ENCODE data around the gene AHNAK2. TPM values are rescaled to one million over a fixed set of nuclear protein-coding genes. Genes with fewer than 3 reads are reported as not detected.

AHNAK2 gene
- total RNA-seq, 6 experiments from 2014 or later: 50.2 to 76.2 (median 73.7) TPM

GRCh38 chr14:104968541-104969401 is 9.4 kb downstream of the AHNAK2 start:
- peak overlapping the region; percentile 90 for H3K4me3 Mint-ChIP-seq
- peak; percentile 24 for DNase-seq

GRCh38 chr14:104968153-104968527 is 10.0 kb downstream of the AHNAK2 start:
- peak; percentile 26 for DNase-seq
- TF ChIP-seq CTCF (IDR thresholded peaks at IDR 0.05): no peak
- H3K4me1 Mint-ChIP-seq (ENCODE audit: low read depth): peaks cover 44% of the 10 kb centered on the region
- H3K27ac Mint-ChIP-seq: peak overlapping the region; percentile 66
- H3K27me3 Mint-ChIP-seq (ENCODE audit: insufficient read depth): no peaks in the 10 kb centered on the region; the same call in 1 of the 2 replicates
- peak overlapping the region; percentile 90 for H3K4me3 Mint-ChIP-seq
- H3K36me3 Mint-ChIP-seq (ENCODE audit: low read depth): no peaks in the 10 kb centered on the region; the same call in 1 of the 2 replicates
- no peaks in the 10 kb centered on the region for H3K9me3 Mint-ChIP-seq

More at GRCh38 chr14:104968541-104969401, 9.4 kb downstream of the AHNAK2 start:
- no peaks in the 10 kb centered on the region for H3K9me3 Mint-ChIP-seq
- TF ChIP-seq CTCF (IDR thresholded peaks at IDR 0.05): no peak
- H3K27ac Mint-ChIP-seq: peak overlapping the region; percentile 66
- no peaks in the 10 kb centered on the region; the same call in 1 of the 2 replicates for H3K27me3 Mint-ChIP-seq (ENCODE audit: insufficient read depth)
- peaks cover 47% of the 10 kb centered on the region for H3K4me1 Mint-ChIP-seq (ENCODE audit: low read depth)
- H3K36me3 Mint-ChIP-seq (ENCODE audit: low read depth): no peaks in the 10 kb centered on the region; the same call in 1 of the 2 replicates

- peak overlapping the region; percentile 90 for H3K4me3 Mint-ChIP-seq
- no peak for DNase-seq
- no peaks in the 10 kb centered on the region; the same call in 1 of the 2 replicates for H3K36me3 Mint-ChIP-seq (ENCODE audit: low read depth)
- peak overlapping the region; percentile 66 for H3K27ac Mint-ChIP-seq
- H3K9me3 Mint-ChIP-seq: no peaks in the 10 kb centered on the region
- no peaks in the 10 kb centered on the region; the same call in 1 of the 2 replicates for H3K27me3 Mint-ChIP-seq (ENCODE audit: insufficient read depth)
- H3K4me1 Mint-ChIP-seq (ENCODE audit: low read depth): peaks cover 47% of the 10 kb centered on the region
- TF ChIP-seq CTCF (IDR thresholded peaks at IDR 0.05): no peak
Observed at GRCh38 chr14:104967386-104968152, 10.6 kb downstream of the AHNAK2 start.

GRCh38 chr14:104966981-104967385 is 11.2 kb downstream of the AHNAK2 start:
- no peak for DNase-seq
- peaks cover 41% of the 10 kb centered on the region for H3K4me1 Mint-ChIP-seq (ENCODE audit: low read depth)
- no peak for TF ChIP-seq CTCF (IDR thresholded peaks at IDR 0.05)
- no peak overlapping the region for H3K27ac Mint-ChIP-seq
- no peaks in the 10 kb centered on the region; the same call in 1 of the 2 replicates for H3K27me3 Mint-ChIP-seq (ENCODE audit: insufficient read depth)
- no peak overlapping the region for H3K4me3 Mint-ChIP-seq
- H3K9me3 Mint-ChIP-seq: no peaks in the 10 kb centered on the region
- no peaks in the 10 kb centered on the region; the same call in 1 of the 2 replicates for H3K36me3 Mint-ChIP-seq (ENCODE audit: low read depth)

- Mint-ChIP-seq H3K36me3 (ENCODE audit: low read depth) (no peaks in the 10 kb centered on the region; the same call in 1 of the 2 replicates), H3K9me3 (no peaks in the 10 kb centered on the region), H3K27ac (no peak overlapping the region), H3K4me3 (no peak overlapping the region), H3K4me1 (ENCODE audit: low read depth) (peaks cover 35% of the 10 kb centered on the region), H3K27me3 (ENCODE audit: insufficient read depth) (no peaks in the 10 kb centered on the region; the same call in 1 of the 2 replicates)
- no peak for DNase-seq
- no peak for TF ChIP-seq CTCF (IDR thresholded peaks at IDR 0.05)
Observed at GRCh38 chr14:104966261-104966865, 11.8 kb downstream of the AHNAK2 start.

Measured in HFFc6 (cell line).